H1 (cell line): ENCODE measurements around the gene ZACN.

Experiments
- EP300 ChIP-seq, 2 experiments: IDR thresholded peaks; 1 replicate in 1 of 2; 2 replicates in 1 of 2; pipeline ENCODE4 v1.6.1; 2011 to 2012; ENCODE audit warnings: low read depth in 2 of 2, low read length in 2 of 2, mild to moderate bottlenecking in 2 of 2, borderline replicate concordance in 1 of 2, inconsistent platforms in 1 of 2, moderate library complexity in 1 of 2
- JUN ChIP-seq: IDR thresholded peaks from 2 replicates; pipeline ENCODE4 v1.6.1; 2011; ENCODE audit warnings: low read depth, mild to moderate bottlenecking, improper control_type of control experiment, low read length
- POLR2A ChIP-seq, 2 experiments: IDR thresholded peaks; 1 replicate in 1 of 2; 2 replicates in 1 of 2; pipeline ENCODE4 v1.6.1; 2011; ENCODE audit warnings: low read depth in 2 of 2, low read length in 2 of 2, mild to moderate bottlenecking in 2 of 2; ENCODE audit errors: control extremely low read depth in 1 of 2
- POLR2AphosphoS5 ChIP-seq: IDR thresholded peaks from 2 replicates; pipeline ENCODE4 v1.6.1; 2011; ENCODE audit warnings: low read depth, low read length
- TF ChIP-seq, protein P1 (sequence below), 3 experiments: IDR thresholded peaks; 1 replicate in 2 of 3; 2 replicates in 1 of 3; pipeline versions ENCODE4 v1.5.1 to v1.6.1; 2011; ENCODE audit warnings: low read length in 3 of 3, mild to moderate bottlenecking in 3 of 3, inconsistent platforms in 2 of 3, low read depth in 1 of 3, moderate library complexity in 1 of 3; ENCODE audit not compliant: insufficient read depth in 1 of 3; ENCODE audit errors: control extremely low read depth in 1 of 3

DNA sequence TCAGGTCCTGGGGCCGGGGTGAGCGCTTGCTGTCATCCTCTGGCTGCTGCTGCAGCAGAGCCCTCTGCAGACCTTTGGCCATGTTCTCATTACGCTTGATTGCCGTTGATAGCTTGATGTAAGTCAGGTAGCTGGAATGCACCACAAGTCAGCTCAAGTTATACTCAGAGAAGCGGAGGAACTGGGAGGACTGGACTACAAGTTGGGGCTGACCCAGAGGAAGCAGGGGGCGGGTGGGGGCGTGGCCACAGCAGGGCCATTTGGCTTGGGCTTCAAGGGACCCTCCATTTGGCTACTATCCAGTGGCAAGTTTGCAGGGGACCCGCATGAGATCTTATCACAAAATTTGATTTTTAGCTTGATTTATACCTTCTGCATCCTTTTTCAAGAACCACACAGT is 32.9 kb upstream of the ZACN start:
- TF ChIP-seq POLR2AphosphoS5 (no peak), EP300 (IDR thresholded peaks at IDR 0.05; ENCODE audit: borderline replicate concordance in 1 of 2, low read depth in 2 of 2, low read length in 2 of 2) (no peak), JUN (no peak), POLR2A (IDR thresholded peaks at IDR 0.05; ENCODE audit: control extremely low read depth in 1 of 2, low read depth in 2 of 2, low read length in 2 of 2) (no peak)
- TF ChIP-seq, protein P1, sequence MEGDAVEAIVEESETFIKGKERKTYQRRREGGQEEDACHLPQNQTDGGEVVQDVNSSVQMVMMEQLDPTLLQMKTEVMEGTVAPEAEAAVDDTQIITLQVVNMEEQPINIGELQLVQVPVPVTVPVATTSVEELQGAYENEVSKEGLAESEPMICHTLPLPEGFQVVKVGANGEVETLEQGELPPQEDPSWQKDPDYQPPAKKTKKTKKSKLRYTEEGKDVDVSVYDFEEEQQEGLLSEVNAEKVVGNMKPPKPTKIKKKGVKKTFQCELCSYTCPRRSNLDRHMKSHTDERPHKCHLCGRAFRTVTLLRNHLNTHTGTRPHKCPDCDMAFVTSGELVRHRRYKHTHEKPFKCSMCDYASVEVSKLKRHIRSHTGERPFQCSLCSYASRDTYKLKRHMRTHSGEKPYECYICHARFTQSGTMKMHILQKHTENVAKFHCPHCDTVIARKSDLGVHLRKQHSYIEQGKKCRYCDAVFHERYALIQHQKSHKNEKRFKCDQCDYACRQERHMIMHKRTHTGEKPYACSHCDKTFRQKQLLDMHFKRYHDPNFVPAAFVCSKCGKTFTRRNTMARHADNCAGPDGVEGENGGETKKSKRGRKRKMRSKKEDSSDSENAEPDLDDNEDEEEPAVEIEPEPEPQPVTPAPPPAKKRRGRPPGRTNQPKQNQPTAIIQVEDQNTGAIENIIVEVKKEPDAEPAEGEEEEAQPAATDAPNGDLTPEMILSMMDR (IDR thresholded peaks at IDR 0.05; ENCODE audit: control extremely low read depth in 1 of 3, insufficient read depth in 1 of 3, low read depth in 1 of 3, low read length in 3 of 3): no peak
